Measurements from ENCODE around the gene ADCY7.

The ADCY7 gene

GRCh38 chr16:50311891-50312501 is 45.6 kb downstream of the ADCY7 start:
- peaks cover 29% of the 10 kb centered on the region for H3K79me1 ChIP-seq (ENCODE audit: low read length)
- peak overlapping the region; percentile 15 for H3K14ac ChIP-seq (ENCODE audit: low read length)
- no peak overlapping the region for H3K18ac ChIP-seq (ENCODE audit: low read length)
- H3K9me3 ChIP-seq (ENCODE audit: insufficient read depth, low read depth, low read length), result no peaks in the 10 kb centered on the region
- H2BK5ac ChIP-seq (ENCODE audit: low read depth, low read length, poor library complexity), result no peak overlapping the region
- peaks cover 2% of the 10 kb centered on the region for H3K79me2 ChIP-seq (ENCODE audit: control insufficient read depth, insufficient read depth, low read length, poor library complexity)
- no peak overlapping the region for H3K4me3 ChIP-seq (ENCODE audit: low read depth, low read length)
- H3K4ac ChIP-seq (ENCODE audit: low read depth, low read length), result no peak overlapping the region
- H2BK12ac ChIP-seq (ENCODE audit: low read length), result peak overlapping the region; percentile 0
- no peak overlapping the region for H4K8ac ChIP-seq (ENCODE audit: low read depth, low read length)
- no peak overlapping the region for H2AFZ ChIP-seq (ENCODE audit: insufficient read depth, low read length, poor library complexity)
- peak overlapping the region; percentile 46 for H4K91ac ChIP-seq (ENCODE audit: low read depth, low read length)
- H3K23ac ChIP-seq (ENCODE audit: low read length), result no peak overlapping the region
- H3K4me1 ChIP-seq (ENCODE audit: control insufficient read depth in 1 of 2, insufficient read depth in 2 of 2, low read length in 2 of 2), result peaks cover 32 to 49% of the 10 kb centered on the region in 2 experiments
- H3K4me2 ChIP-seq (ENCODE audit: low read length), result no peak overlapping the region
- H2BK120ac ChIP-seq (ENCODE audit: insufficient read depth, low read length, poor library complexity), result no peak overlapping the region
- peak overlapping the region; percentile 31 for H2AK5ac ChIP-seq (ENCODE audit: low read length)
- no peak overlapping the region for H4K12ac ChIP-seq (ENCODE audit: low read depth, low read length)
- peaks cover 24% of the 10 kb centered on the region in 2 experiments for H3K36me3 ChIP-seq (ENCODE audit: control insufficient read depth in 1 of 2, insufficient read depth in 2 of 2, low read length in 2 of 2)
- no peak overlapping the region for H3K27ac ChIP-seq (ENCODE audit: low read depth, low read length)
- no CpG with 5 or more reads among the region's 22 CpGs for WGBS (ENCODE audit: extremely low coverage, insufficient coverage, insufficient read length)
- H3K9ac ChIP-seq (ENCODE audit: low read length), result no peak overlapping the region
- H3K27me3 ChIP-seq (ENCODE audit: insufficient read depth, low read length), result no peaks in the 10 kb centered on the region
- DNase-seq, result no peak

GRCh38 chr16:50313596-50314478 is 47.5 kb downstream of the ADCY7 start:
- Histone ChIP-seq H3K27me3 (ENCODE audit: insufficient read depth, low read length) (no peaks in the 10 kb centered on the region), H3K23ac (ENCODE audit: low read length) (no peak overlapping the region), H3K14ac (ENCODE audit: low read length) (peak overlapping the region; percentile 10), H4K91ac (ENCODE audit: low read depth, low read length) (peak overlapping the region; percentile 56), H2AFZ (ENCODE audit: insufficient read depth, low read length, poor library complexity) (peak overlapping the region; percentile 20), H2AK5ac (ENCODE audit: low read length) (peak overlapping the region; percentile 53), H3K9ac (ENCODE audit: low read length) (no peak overlapping the region), H2BK120ac (ENCODE audit: insufficient read depth, low read length, poor library complexity) (peak overlapping the region; percentile 17), H4K12ac (ENCODE audit: low read depth, low read length) (no peak overlapping the region), H3K79me1 (ENCODE audit: low read length) (peaks cover 29% of the 10 kb centered on the region), H3K36me3 (ENCODE audit: control insufficient read depth in 1 of 2, insufficient read depth in 2 of 2, low read length in 2 of 2) (peaks cover 24 to 27% of the 10 kb centered on the region in 2 experiments), H3K27ac (ENCODE audit: low read depth, low read length) (peak overlapping the region; percentile 75), H3K9me3 (ENCODE audit: insufficient read depth, low read depth, low read length) (no peaks in the 10 kb centered on the region), H3K79me2 (ENCODE audit: control insufficient read depth, insufficient read depth, low read length, poor library complexity) (peaks cover 2% of the 10 kb centered on the region), H3K4me2 (ENCODE audit: low read length) (no peak overlapping the region), H3K4me3 (ENCODE audit: low read depth, low read length) (no peak overlapping the region), H2BK12ac (ENCODE audit: low read length) (peak overlapping the region; percentile 1), H4K8ac (ENCODE audit: low read depth, low read length) (peak overlapping the region; percentile 15), H2BK5ac (ENCODE audit: low read depth, low read length, poor library complexity) (peak overlapping the region; percentile 10), H3K4me1 (ENCODE audit: control insufficient read depth in 1 of 2, insufficient read depth in 2 of 2, low read length in 2 of 2) (peaks cover 33 to 49% of the 10 kb centered on the region in 2 experiments), H3K4ac (ENCODE audit: low read depth, low read length) (peak overlapping the region; percentile 8), H3K18ac (ENCODE audit: low read length) (peak overlapping the region; percentile 80)
- no CpG with 5 or more reads among the region's 31 CpGs for WGBS (ENCODE audit: extremely low coverage, insufficient coverage, insufficient read length)
- peak; percentile 89 to 95 for DNase-seq

- Histone ChIP-seq H3K4me3 (ENCODE audit: low read depth, low read length) (no peak overlapping the region), H3K79me1 (ENCODE audit: low read length) (peaks cover 23% of the 10 kb centered on the region), H2AK5ac (ENCODE audit: low read length) (peak overlapping the region; percentile 69), H4K91ac (ENCODE audit: low read depth, low read length) (peak overlapping the region; percentile 72), H3K4me1 (ENCODE audit: control insufficient read depth in 1 of 2, insufficient read depth in 2 of 2, low read length in 2 of 2) (peaks cover 30 to 45% of the 10 kb centered on the region in 2 experiments), H3K9ac (ENCODE audit: low read length) (no peak overlapping the region), H3K27me3 (ENCODE audit: insufficient read depth, low read length) (no peaks in the 10 kb centered on the region), H3K4ac (ENCODE audit: low read depth, low read length) (no peak overlapping the region), H4K8ac (ENCODE audit: low read depth, low read length) (peak overlapping the region; percentile 20), H3K27ac (ENCODE audit: low read depth, low read length) (peak overlapping the region; percentile 80), H3K23ac (ENCODE audit: low read length) (no peak overlapping the region), H3K14ac (ENCODE audit: low read length) (peak overlapping the region; percentile 66), H3K18ac (ENCODE audit: low read length) (peak overlapping the region; percentile 22), H4K12ac (ENCODE audit: low read depth, low read length) (no peak overlapping the region), H3K9me3 (ENCODE audit: insufficient read depth, low read depth, low read length) (no peaks in the 10 kb centered on the region), H3K36me3 (ENCODE audit: control insufficient read depth in 1 of 2, insufficient read depth in 2 of 2, low read length in 2 of 2) (peaks cover 24 to 28% of the 10 kb centered on the region in 2 experiments), H3K4me2 (ENCODE audit: low read length) (no peak overlapping the region), H2BK120ac (ENCODE audit: insufficient read depth, low read length, poor library complexity) (peak overlapping the region; percentile 18), H2AFZ (ENCODE audit: insufficient read depth, low read length, poor library complexity) (no peak overlapping the region), H2BK12ac (ENCODE audit: low read length) (peak overlapping the region; percentile 27), H3K79me2 (ENCODE audit: control insufficient read depth, insufficient read depth, low read length, poor library complexity) (peaks cover 2% of the 10 kb centered on the region), H2BK5ac (ENCODE audit: low read depth, low read length, poor library complexity) (peak overlapping the region; percentile 52)
- no CpG with 5 or more reads among the region's 8 CpGs for WGBS (ENCODE audit: extremely low coverage, insufficient coverage, insufficient read length)
- no peak for DNase-seq
These were observed 48.3 kb downstream of the ADCY7 start for GRCh38 chr16:50314665-50315064.

- Histone ChIP-seq H3K9ac (ENCODE audit: low read length) (no peak overlapping the region), H2BK5ac (ENCODE audit: low read depth, low read length, poor library complexity) (peak overlapping the region; percentile 52), H2BK120ac (ENCODE audit: insufficient read depth, low read length, poor library complexity) (peak overlapping the region; percentile 52), H3K18ac (ENCODE audit: low read length) (peak overlapping the region; percentile 2), H3K4ac (ENCODE audit: low read depth, low read length) (no peak overlapping the region), H4K12ac (ENCODE audit: low read depth, low read length) (no peak overlapping the region), H3K27ac (ENCODE audit: low read depth, low read length) (peak overlapping the region; percentile 80), H3K79me2 (ENCODE audit: control insufficient read depth, insufficient read depth, low read length, poor library complexity) (peaks cover 2% of the 10 kb centered on the region), H2BK12ac (ENCODE audit: low read length) (peak overlapping the region; percentile 0), H3K4me1 (ENCODE audit: control insufficient read depth in 1 of 2, insufficient read depth in 2 of 2, low read length in 2 of 2) (peaks cover 24 to 39% of the 10 kb centered on the region in 2 experiments), H3K23ac (ENCODE audit: low read length) (no peak overlapping the region), H3K4me2 (ENCODE audit: low read length) (no peak overlapping the region), H3K9me3 (ENCODE audit: insufficient read depth, low read depth, low read length) (no peaks in the 10 kb centered on the region), H2AK5ac (ENCODE audit: low read length) (no peak overlapping the region), H4K91ac (ENCODE audit: low read depth, low read length) (peak overlapping the region; percentile 72), H3K27me3 (ENCODE audit: insufficient read depth, low read length) (no peaks in the 10 kb centered on the region), H2AFZ (ENCODE audit: insufficient read depth, low read length, poor library complexity) (no peak overlapping the region), H3K79me1 (ENCODE audit: low read length) (peaks cover 22% of the 10 kb centered on the region), H4K8ac (ENCODE audit: low read depth, low read length) (no peak overlapping the region), H3K14ac (ENCODE audit: low read length) (peak overlapping the region; percentile 40), H3K4me3 (ENCODE audit: low read depth, low read length) (no peak overlapping the region), H3K36me3 (ENCODE audit: control insufficient read depth in 1 of 2, insufficient read depth in 2 of 2, low read length in 2 of 2) (peaks cover 24 to 29% of the 10 kb centered on the region in 2 experiments)
- no peak for DNase-seq
- no CpG with 5 or more reads among the region's 15 CpGs for WGBS (ENCODE audit: extremely low coverage, insufficient coverage, insufficient read length)
These were observed 49.1 kb downstream of the ADCY7 start for GRCh38 chr16:50315346-50315997.

Data from trophoblast cell (in vitro differentiated cells and primary cell).